Endodermal cell (in vitro differentiated cells): ENCODE measurements around the gene LMOD3. TPM values are rescaled to one million over a fixed set of nuclear protein-coding genes. Genes with fewer than 3 reads are reported as not detected.

Experiments used
- DNase-seq: peaks from one replicate; pipeline ENCODE4 v3.0.0-alpha.2; 2017
- H3K27ac ChIP-seq: 2 replicates; pipeline ENCODE4 v1.5.1; 2013; ENCODE audit warnings: mild to moderate bottlenecking, low read depth, low read length, moderate library complexity
- H3K27me3 ChIP-seq: 2 replicates; pipeline ENCODE4 v1.6.1; 2013; ENCODE audit warnings: mild to moderate bottlenecking, low read length, moderate library complexity; ENCODE audit not compliant: insufficient read depth, control insufficient read depth, poor library complexity, severe bottlenecking
- H3K36me3 ChIP-seq: 2 replicates; pipeline ENCODE4 v1.7.0; 2013; ENCODE audit warnings: mild to moderate bottlenecking, low read length, moderate library complexity; ENCODE audit not compliant: control insufficient read depth, insufficient read depth
- H3K4me1 ChIP-seq: one replicate; pipeline ENCODE4 v1.7.0; 2013; ENCODE audit warnings: low read length; ENCODE audit not compliant: control insufficient read depth, insufficient read depth
- H3K4me3 ChIP-seq: 2 replicates; pipeline ENCODE4 v1.5.1; 2013; ENCODE audit warnings: mild to moderate bottlenecking, low read length, moderate library complexity
- H3K9ac ChIP-seq: 2 replicates; pipeline ENCODE4 v1.6.1; 2013; ENCODE audit warnings: mild to moderate bottlenecking, low read length, moderate library complexity; ENCODE audit not compliant: poor library complexity, severe bottlenecking; ENCODE audit errors: extremely low read depth
- H3K9me3 ChIP-seq: 2 replicates; pipeline ENCODE4 v1.6.1; 2013; ENCODE audit warnings: mild to moderate bottlenecking, low read length, moderate library complexity; ENCODE audit not compliant: control insufficient read depth
- H3K27ac Mint-ChIP-seq: 2 replicates; pipeline ENCODE4 v1.8.0; 2020; ENCODE audit warnings: mixed read lengths
- H3K27me3 Mint-ChIP-seq: 2 replicates; pipeline ENCODE4 v1.8.0; 2021; ENCODE audit warnings: mild to moderate bottlenecking, mixed read lengths; ENCODE audit not compliant: insufficient read depth
- H3K36me3 Mint-ChIP-seq: 2 replicates; pipeline ENCODE4 v1.8.0; 2020; ENCODE audit warnings: low read depth, mixed read lengths
- H3K4me1 Mint-ChIP-seq: 2 replicates; pipeline ENCODE4 v1.8.0; 2020; ENCODE audit warnings: mixed read lengths
- H3K4me3 Mint-ChIP-seq: 2 replicates; pipeline ENCODE4 v1.8.0; 2020; ENCODE audit warnings: mild to moderate bottlenecking, moderate library complexity, mixed read lengths
- H3K9me3 Mint-ChIP-seq: 2 replicates; pipeline ENCODE4 v1.8.0; 2020; ENCODE audit warnings: mild to moderate bottlenecking, mixed read lengths
- WGBS, 2 experiments: methylation state at CpG; one replicate each; pipeline versions ENCODE4 v1.1.5 to v1.1.7; 2013; ENCODE audit warnings: missing lambda C conversion rate in 2 of 2, mixed read lengths in 1 of 2; ENCODE audit not compliant: insufficient coverage in 1 of 2, insufficient read length in 1 of 2; 5-methylcytosine and 5-hydroxymethylcytosine counted together
- total RNA-seq, 2 donors: library from RNA; stranded (reverse); fragmentation: NEBNext Ultra II Directional in 1 of 2; extraction: Animal tissue kit (Norgen Biotek cat#: 25700) in 1 of 2; gene quantifications; 2 replicates in 1 of 2; 3 replicates in 1 of 2; pipeline ENCODE4 v1.2.1, GENCODE V29; 2021
- TF ChIP-seq, protein P1 (sequence below): fragments of 200-600 bp; sonication (generic); conservative IDR thresholded peaks from 2 replicates; pipeline ENCODE4 v1.5.0; 2021; ENCODE audit warnings: antibody characterized with exemption, mild to moderate bottlenecking

The LMOD3 gene
- total RNA-seq, 2 donors from 2014 or later, result not detected

DNA sequence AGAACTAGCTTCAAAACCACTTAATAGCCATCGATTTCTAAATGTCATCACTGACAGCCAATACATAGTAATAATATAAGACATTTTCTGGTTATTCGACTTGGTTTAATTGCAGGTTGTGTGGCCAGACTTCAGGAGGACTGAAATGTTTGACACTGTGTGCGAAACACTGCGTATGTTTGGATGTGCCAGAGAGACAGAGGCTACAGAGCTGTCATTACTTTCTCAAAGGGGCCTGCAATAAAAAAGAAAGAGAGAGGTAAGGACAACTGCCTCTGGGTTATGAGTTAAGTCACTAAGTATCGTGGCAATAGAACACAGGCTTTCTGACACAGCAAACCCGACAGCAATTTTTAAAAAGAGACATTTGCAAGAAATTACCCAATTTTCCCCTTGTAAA lies 882 bp downstream of the LMOD3 start:
- Histone ChIP-seq H3K4me3 (no peak overlapping the region), H3K9ac (no peak overlapping the region), H3K27me3 (no peaks in the 10 kb centered on the region), H3K27ac (no peak overlapping the region), H3K4me1 (no peaks in the 10 kb centered on the region), H3K9me3 (no peaks in the 10 kb centered on the region), H3K36me3 (no peaks in the 10 kb centered on the region)
- Mint-ChIP-seq H3K4me3 (no peak overlapping the region), H3K9me3 (no peaks in the 10 kb centered on the region), H3K36me3 (no peaks in the 10 kb centered on the region), H3K27me3 (no peaks in the 10 kb centered on the region), H3K4me1 (no peaks in the 10 kb centered on the region), H3K27ac (no peak overlapping the region)
- TF ChIP-seq, protein P1, sequence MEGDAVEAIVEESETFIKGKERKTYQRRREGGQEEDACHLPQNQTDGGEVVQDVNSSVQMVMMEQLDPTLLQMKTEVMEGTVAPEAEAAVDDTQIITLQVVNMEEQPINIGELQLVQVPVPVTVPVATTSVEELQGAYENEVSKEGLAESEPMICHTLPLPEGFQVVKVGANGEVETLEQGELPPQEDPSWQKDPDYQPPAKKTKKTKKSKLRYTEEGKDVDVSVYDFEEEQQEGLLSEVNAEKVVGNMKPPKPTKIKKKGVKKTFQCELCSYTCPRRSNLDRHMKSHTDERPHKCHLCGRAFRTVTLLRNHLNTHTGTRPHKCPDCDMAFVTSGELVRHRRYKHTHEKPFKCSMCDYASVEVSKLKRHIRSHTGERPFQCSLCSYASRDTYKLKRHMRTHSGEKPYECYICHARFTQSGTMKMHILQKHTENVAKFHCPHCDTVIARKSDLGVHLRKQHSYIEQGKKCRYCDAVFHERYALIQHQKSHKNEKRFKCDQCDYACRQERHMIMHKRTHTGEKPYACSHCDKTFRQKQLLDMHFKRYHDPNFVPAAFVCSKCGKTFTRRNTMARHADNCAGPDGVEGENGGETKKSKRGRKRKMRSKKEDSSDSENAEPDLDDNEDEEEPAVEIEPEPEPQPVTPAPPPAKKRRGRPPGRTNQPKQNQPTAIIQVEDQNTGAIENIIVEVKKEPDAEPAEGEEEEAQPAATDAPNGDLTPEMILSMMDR, result no peak
- no peak for DNase-seq
- 88 to 100% methylated on average over 3 to 6 of the region's 6 CpGs for WGBS, 2 experiments

DNA sequence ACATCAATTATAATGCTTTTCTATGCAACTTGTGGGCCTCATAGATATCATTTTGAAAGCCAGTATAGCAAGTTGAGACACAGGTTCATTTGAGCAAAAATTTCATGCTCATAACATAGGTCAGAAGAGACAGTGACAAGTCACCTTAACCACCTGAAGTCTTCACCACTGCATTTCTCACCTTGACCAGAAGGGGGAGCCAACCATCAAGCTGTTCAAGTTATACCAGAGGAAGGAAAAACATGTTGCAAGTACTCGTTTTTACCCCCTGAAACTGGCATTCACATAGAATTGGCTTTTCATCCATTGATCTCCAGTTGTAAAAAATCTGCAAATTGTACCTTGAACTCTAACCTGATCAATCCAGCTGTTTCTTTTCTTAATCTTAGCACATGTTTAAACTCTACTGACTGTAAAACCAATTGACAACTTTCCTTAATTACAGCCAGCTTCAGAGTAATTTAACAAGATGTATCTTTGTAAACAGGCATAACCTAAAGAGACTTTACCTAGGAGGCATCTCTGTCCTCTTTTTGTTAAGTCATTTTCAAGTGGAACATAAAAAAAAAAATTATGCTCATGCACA lies 1.4 kb downstream of the LMOD3 start:
- no peaks in the 10 kb centered on the region for H3K27me3 Mint-ChIP-seq
- TF ChIP-seq, protein P1, result peak; percentile 95

DNA sequence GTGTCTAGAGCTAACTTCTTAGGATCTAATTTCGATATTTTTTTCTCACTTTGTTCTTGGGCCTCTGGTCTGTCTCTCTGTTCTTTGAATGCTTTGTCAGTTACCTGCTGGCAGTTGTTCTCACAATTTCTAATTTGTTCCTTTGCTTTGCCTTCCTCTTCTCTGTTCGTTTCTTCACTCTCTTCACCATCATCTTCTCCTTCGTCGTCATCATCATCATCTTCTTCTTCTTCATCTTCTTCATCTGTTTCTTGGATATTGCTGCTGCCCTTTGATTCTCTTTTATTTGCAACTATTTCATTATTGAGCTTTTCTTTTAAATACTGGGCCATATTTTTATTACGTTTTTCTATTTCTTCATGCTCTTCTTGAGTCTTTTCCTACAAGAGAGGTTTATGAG lies 2.7 kb downstream of the LMOD3 start:
- Mint-ChIP-seq H3K36me3 (no peaks in the 10 kb centered on the region), H3K4me1 (no peaks in the 10 kb centered on the region), H3K4me3 (no peak overlapping the region), H3K27me3 (no peaks in the 10 kb centered on the region), H3K27ac (no peak overlapping the region), H3K9me3 (no peaks in the 10 kb centered on the region)
- H3K4me1 ChIP-seq, result no peaks in the 10 kb centered on the region
- no peaks in the 10 kb centered on the region for H3K36me3 ChIP-seq
- WGBS, 2 experiments, result 90 to 92% methylated on average over 4 to 5 of the region's 5 CpGs
- no peaks in the 10 kb centered on the region for H3K9me3 ChIP-seq
- TF ChIP-seq, protein P1, result no peak
- no peak for DNase-seq
- H3K4me3 ChIP-seq, result no peak overlapping the region
- no peak overlapping the region for H3K27ac ChIP-seq
- no peaks in the 10 kb centered on the region for H3K27me3 ChIP-seq
- H3K9ac ChIP-seq, result no peak overlapping the region

More for the DNA sequence above, 1.4 kb downstream of the LMOD3 start:
- 7 to 22% methylated on average over 1 of the region's 1 CpG for whole genome bisulfite sequencing, 2 experiments
- Mint-ChIP-seq H3K9me3 (no peaks in the 10 kb centered on the region), H3K36me3 (no peaks in the 10 kb centered on the region), H3K4me1 (no peaks in the 10 kb centered on the region), H3K27ac (no peak overlapping the region), H3K4me3 (no peak overlapping the region)
- Histone ChIP-seq H3K27me3 (no peaks in the 10 kb centered on the region), H3K36me3 (no peaks in the 10 kb centered on the region), H3K4me3 (no peak overlapping the region), H3K27ac (no peak overlapping the region), H3K4me1 (no peaks in the 10 kb centered on the region), H3K9ac (no peak overlapping the region), H3K9me3 (no peaks in the 10 kb centered on the region)
- DNase-seq, result peak; percentile 94
